Measurements from ENCODE around the gene TLK1.
A peak's percentile ranks its signal among the peaks of the same experiment; 100 is the strongest.
"Not testable (repeated sequence)": the region's sequence is repeated elsewhere in the genome, so short reads cannot be mapped to it uniquely, and the experiment has no call there.

TLK1 gene

DNA sequence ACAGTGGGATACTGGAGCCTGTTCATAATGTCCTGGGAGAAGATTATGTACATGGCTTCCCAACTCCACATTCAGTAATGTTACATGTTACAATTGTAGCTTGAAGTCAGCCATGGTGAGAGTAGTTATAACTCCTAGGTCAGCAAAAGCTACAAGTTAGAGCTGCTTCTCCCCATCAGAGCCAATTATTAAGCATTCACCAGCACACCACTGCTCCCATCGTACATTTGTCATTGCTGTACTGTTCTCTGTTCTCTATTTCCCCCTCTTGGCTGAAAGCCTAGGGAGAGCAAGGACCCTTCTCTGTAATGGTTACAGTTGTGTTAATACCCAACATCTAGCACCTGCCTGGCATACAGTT lies 5.3 kb upstream of the TLK1 start:
- Histone ChIP-seq H2BK5ac (ENCODE audit: low read length) (no peak overlapping the region), H2BK12ac (ENCODE audit: low read length) (no peak overlapping the region), H3K4me2 (ENCODE audit: insufficient read depth, low read length, poor library complexity, severe bottlenecking) (no peak overlapping the region), H3K36me3 (replicated peaks in 1 of 2; ENCODE audit: control insufficient read depth in 2 of 2, insufficient read depth in 2 of 2, low read length in 2 of 2) (peaks cover 0 to 1% of the 10 kb centered on the region in 2 donors), H2BK15ac (ENCODE audit: low read length) (no peak overlapping the region), H3K14ac (ENCODE audit: low read length) (no peak overlapping the region), H2AFZ (ENCODE audit: low read length) (no peak overlapping the region), H3K79me1 (ENCODE audit: low read depth, low read length) (no peaks in the 10 kb centered on the region), H3K4ac (ENCODE audit: low read length) (no peak overlapping the region), H2BK120ac (ENCODE audit: low read depth, low read length) (no peak overlapping the region), H3K18ac (ENCODE audit: low read length) (no peak overlapping the region), H3K27ac (replicated peaks; ENCODE audit: low read length) (no peak overlapping the region), H3K23ac (ENCODE audit: low read depth, low read length, poor library complexity) (no peak overlapping the region), H3K9me3 (replicated peaks in 1 of 2; ENCODE audit: control insufficient read depth in 2 of 2, insufficient read depth in 1 of 2, low read depth in 1 of 2, low read length in 2 of 2) (no peaks in the 10 kb centered on the region), H3K4me1 (ENCODE audit: control insufficient read depth in 2 of 2, insufficient read depth in 1 of 2, low read depth in 1 of 2, low read length in 2 of 2) (peaks cover 0 to 2% of the 10 kb centered on the region in 2 donors), H3K27me3 (ENCODE audit: control insufficient read depth in 3 of 3, insufficient read depth in 3 of 3, low read depth in 1 of 3, low read length in 3 of 3) (no peaks in the 10 kb centered on the region), H3K4me3 (ENCODE audit: low read length in 2 of 2) (no peak overlapping the region), H4K91ac (ENCODE audit: low read depth, low read length, poor library complexity) (no peak overlapping the region), H4K8ac (ENCODE audit: low read depth, low read length) (no peak overlapping the region), H3K9ac (ENCODE audit: low read depth, low read length, poor library complexity) (no peak overlapping the region), H2AK5ac (ENCODE audit: low read depth, low read length) (no peak overlapping the region)
- WGBS, 2 donors (ENCODE audit: extremely low coverage in 2 of 2, insufficient read length in 2 of 2, insufficient replicate concordance in 1 of 2) = no CpG with 5 or more reads among the region's 1 CpG
- no peak for DNase-seq (ENCODE audit: low spot score)

DNA sequence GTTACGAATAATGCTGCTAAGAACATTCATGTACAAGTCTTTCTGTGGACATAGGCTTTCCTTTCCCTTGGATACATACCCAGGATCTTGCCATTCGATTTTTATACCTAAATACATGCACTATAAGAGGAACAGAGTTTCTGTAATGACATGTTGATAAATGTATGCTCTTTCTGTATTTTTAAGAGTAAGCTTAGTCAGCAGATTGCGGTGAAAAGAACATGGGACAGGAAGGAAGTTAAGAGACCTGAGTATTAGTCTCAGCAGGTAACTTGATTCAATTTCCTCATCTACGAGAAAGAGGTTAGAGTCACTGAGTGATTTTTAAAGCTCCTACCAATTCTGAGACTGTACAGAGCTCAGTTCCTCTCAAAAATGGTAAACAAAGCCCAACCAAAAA lies 2.6 kb upstream of the TLK1 start:
- Histone ChIP-seq H2BK120ac (ENCODE audit: low read depth, low read length) (no peak overlapping the region), H2AK5ac (ENCODE audit: low read depth, low read length) (no peak overlapping the region), H3K27me3 (ENCODE audit: control insufficient read depth in 3 of 3, insufficient read depth in 3 of 3, low read depth in 1 of 3, low read length in 3 of 3) (no peaks in the 10 kb centered on the region), H3K18ac (ENCODE audit: low read length) (no peak overlapping the region), H4K91ac (ENCODE audit: low read depth, low read length, poor library complexity) (no peak overlapping the region), H4K8ac (ENCODE audit: low read depth, low read length) (no peak overlapping the region), H2BK15ac (ENCODE audit: low read length) (no peak overlapping the region), H2BK12ac (ENCODE audit: low read length) (no peak overlapping the region), H3K27ac (replicated peaks; ENCODE audit: low read length) (no peak overlapping the region), H2AFZ (ENCODE audit: low read length) (no peak overlapping the region), H2BK5ac (ENCODE audit: low read length) (no peak overlapping the region), H3K14ac (ENCODE audit: low read length) (no peak overlapping the region), H3K79me1 (ENCODE audit: low read depth, low read length) (no peaks in the 10 kb centered on the region), H3K23ac (ENCODE audit: low read depth, low read length, poor library complexity) (no peak overlapping the region), H3K9ac (ENCODE audit: low read depth, low read length, poor library complexity) (no peak overlapping the region), H3K36me3 (replicated peaks in 1 of 2; ENCODE audit: control insufficient read depth in 2 of 2, insufficient read depth in 2 of 2, low read length in 2 of 2) (no peaks in the 10 kb centered on the region), H3K4me3 (ENCODE audit: low read length in 2 of 2) (no peak overlapping the region), H3K4me1 (ENCODE audit: control insufficient read depth in 2 of 2, insufficient read depth in 1 of 2, low read depth in 1 of 2, low read length in 2 of 2) (peaks cover 0 to under 1% of the 10 kb centered on the region in 2 donors), H3K4me2 (ENCODE audit: insufficient read depth, low read length, poor library complexity, severe bottlenecking) (no peak overlapping the region), H3K4ac (ENCODE audit: low read length) (no peak overlapping the region), H3K9me3 (replicated peaks in 1 of 2; ENCODE audit: control insufficient read depth in 2 of 2, insufficient read depth in 1 of 2, low read depth in 1 of 2, low read length in 2 of 2) (no peaks in the 10 kb centered on the region)
- WGBS, 2 donors (ENCODE audit: extremely low coverage in 2 of 2, insufficient read length in 2 of 2, insufficient replicate concordance in 1 of 2) = no CpG with 5 or more reads among the region's 4 CpGs
- no peak for DNase-seq (ENCODE audit: low spot score)

DNA sequence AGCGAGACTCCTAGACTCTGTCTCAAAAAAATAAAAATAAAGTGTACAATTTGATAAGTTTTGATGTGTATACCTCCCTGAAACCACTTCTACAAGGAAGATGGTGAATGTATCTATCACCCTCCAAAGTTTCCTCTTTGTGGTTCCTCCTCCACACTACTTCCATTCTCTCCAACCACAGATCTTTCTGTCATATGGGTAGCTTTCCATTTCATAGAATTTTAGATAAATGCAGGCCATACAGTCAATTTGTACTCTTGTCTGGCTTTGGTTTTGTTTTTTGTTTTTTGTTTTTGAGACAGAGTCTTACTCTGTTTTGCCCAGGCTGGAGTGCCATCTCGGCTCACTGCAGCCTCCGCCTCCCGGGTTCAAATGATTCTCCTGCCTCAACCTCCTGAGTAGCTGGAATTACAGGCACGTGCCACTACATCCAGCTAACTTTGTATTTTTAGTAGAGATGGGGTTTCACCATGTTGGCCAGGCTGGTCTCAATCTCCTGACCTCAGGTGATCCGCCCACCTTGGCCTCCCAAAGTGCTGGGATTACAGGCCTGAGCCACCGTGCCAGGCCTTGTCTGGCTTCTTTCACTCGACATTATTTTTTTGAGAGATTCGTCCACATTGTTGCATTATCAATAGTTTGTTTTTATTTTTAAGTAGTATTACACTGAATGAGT lies 2.0 kb upstream of the TLK1 start:
- not testable (repeated sequence) for H4K8ac ChIP-seq (ENCODE audit: low read depth, low read length); H2BK15ac ChIP-seq (ENCODE audit: low read length); H3K14ac ChIP-seq (ENCODE audit: low read length); H3K27me3 ChIP-seq (ENCODE audit: control insufficient read depth in 3 of 3, insufficient read depth in 3 of 3, low read depth in 1 of 3, low read length in 3 of 3); H2BK12ac ChIP-seq (ENCODE audit: low read length); H2AFZ ChIP-seq (ENCODE audit: low read length); H3K4ac ChIP-seq (ENCODE audit: low read length); H3K23ac ChIP-seq (ENCODE audit: low read depth, low read length, poor library complexity); H3K18ac ChIP-seq (ENCODE audit: low read length); H3K9ac ChIP-seq (ENCODE audit: low read depth, low read length, poor library complexity); H2BK5ac ChIP-seq (ENCODE audit: low read length); DNase-seq (ENCODE audit: low spot score); H3K27ac ChIP-seq (replicated peaks; ENCODE audit: low read length); H3K4me3 ChIP-seq (ENCODE audit: low read length in 2 of 2); H3K9me3 ChIP-seq (replicated peaks in 1 of 2; ENCODE audit: control insufficient read depth in 2 of 2, insufficient read depth in 1 of 2, low read depth in 1 of 2, low read length in 2 of 2); H3K36me3 ChIP-seq (replicated peaks in 1 of 2; ENCODE audit: control insufficient read depth in 2 of 2, insufficient read depth in 2 of 2, low read length in 2 of 2); H3K4me2 ChIP-seq (ENCODE audit: insufficient read depth, low read length, poor library complexity, severe bottlenecking); H3K4me1 ChIP-seq (ENCODE audit: control insufficient read depth in 2 of 2, insufficient read depth in 1 of 2, low read depth in 1 of 2, low read length in 2 of 2); H2AK5ac ChIP-seq (ENCODE audit: low read depth, low read length); H4K91ac ChIP-seq (ENCODE audit: low read depth, low read length, poor library complexity); H2BK120ac ChIP-seq (ENCODE audit: low read depth, low read length); H3K79me1 ChIP-seq (ENCODE audit: low read depth, low read length)
- WGBS, 2 donors (ENCODE audit: extremely low coverage in 2 of 2, insufficient read length in 2 of 2, insufficient replicate concordance in 1 of 2) = no CpG with 5 or more reads among the region's 9 CpGs

DNA sequence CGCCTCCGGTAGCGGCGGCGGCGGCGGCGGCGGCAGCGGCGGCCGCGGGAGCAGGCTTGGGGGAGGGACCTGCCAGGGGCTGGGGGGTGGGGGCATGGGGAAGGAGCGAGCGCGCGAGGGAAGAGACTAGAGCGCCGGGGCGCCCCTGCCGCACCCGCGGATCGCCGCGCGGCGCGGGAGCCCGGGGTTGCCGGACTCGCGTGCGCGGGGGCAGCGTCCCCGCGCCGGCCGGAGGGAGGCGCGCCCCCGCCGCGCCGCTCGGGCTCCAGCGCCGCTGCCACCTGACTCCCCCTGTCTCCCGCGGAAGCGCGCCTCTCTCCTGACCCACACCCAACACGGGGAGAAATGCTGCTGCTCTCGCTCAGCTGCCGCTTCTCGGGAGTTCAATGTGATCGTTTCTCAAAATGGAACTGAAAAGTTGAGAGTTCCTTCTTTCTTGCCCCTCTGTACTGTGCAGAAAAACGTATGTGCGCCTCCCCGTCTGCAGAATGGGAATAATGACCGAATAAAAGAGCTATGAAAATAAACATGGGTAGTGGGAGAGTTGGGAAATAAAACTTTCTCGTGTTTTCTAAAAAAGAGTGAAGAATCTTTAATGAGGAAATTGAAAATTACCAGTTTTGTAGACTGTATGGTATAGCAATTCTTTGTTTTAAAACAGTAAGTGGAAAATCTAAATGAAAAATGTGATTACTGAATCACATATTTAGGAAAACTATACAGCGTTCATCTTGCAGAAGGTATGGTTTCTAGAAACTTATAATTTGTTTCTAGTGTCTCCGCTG lies 455 bp upstream of the TLK1 start:
- Histone ChIP-seq H3K4me2 (ENCODE audit: insufficient read depth, low read length, poor library complexity, severe bottlenecking) (peak overlapping the region; percentile 64), H3K36me3 (replicated peaks in 1 of 2; ENCODE audit: control insufficient read depth in 2 of 2, insufficient read depth in 2 of 2, low read length in 2 of 2) (no peaks in the 10 kb centered on the region), H3K23ac (ENCODE audit: low read depth, low read length, poor library complexity) (peak overlapping the region; percentile 87), H3K18ac (ENCODE audit: low read length) (peak overlapping the region; percentile 100), H3K14ac (ENCODE audit: low read length) (no peak overlapping the region), H3K27ac (replicated peaks; ENCODE audit: low read length) (peak overlapping the region; percentile 98), H3K9ac (ENCODE audit: low read depth, low read length, poor library complexity) (peak overlapping the region; percentile 99), H3K79me1 (ENCODE audit: low read depth, low read length) (no peaks in the 10 kb centered on the region), H2AK5ac (ENCODE audit: low read depth, low read length) (no peak overlapping the region), H2AFZ (ENCODE audit: low read length) (peak overlapping the region; percentile 89), H4K8ac (ENCODE audit: low read depth, low read length) (no peak overlapping the region), H2BK12ac (ENCODE audit: low read length) (no peak overlapping the region), H3K27me3 (ENCODE audit: control insufficient read depth in 3 of 3, insufficient read depth in 3 of 3, low read depth in 1 of 3, low read length in 3 of 3) (no peaks in the 10 kb centered on the region), H2BK120ac (ENCODE audit: low read depth, low read length) (no peak overlapping the region), H3K4me3 (ENCODE audit: low read length in 2 of 2) (peak overlapping the region; percentile 78 to 99), H3K4me1 (ENCODE audit: control insufficient read depth in 2 of 2, insufficient read depth in 1 of 2, low read depth in 1 of 2, low read length in 2 of 2) (peaks cover 0 to 12% of the 10 kb centered on the region in 2 donors), H2BK5ac (ENCODE audit: low read length) (peak overlapping the region; percentile 93), H2BK15ac (ENCODE audit: low read length) (no peak overlapping the region), H3K9me3 (replicated peaks in 1 of 2; ENCODE audit: control insufficient read depth in 2 of 2, insufficient read depth in 1 of 2, low read depth in 1 of 2, low read length in 2 of 2) (no peaks in the 10 kb centered on the region), H3K4ac (ENCODE audit: low read length) (no peak overlapping the region), H4K91ac (ENCODE audit: low read depth, low read length, poor library complexity) (no peak overlapping the region)
- WGBS, 2 donors (ENCODE audit: extremely low coverage in 2 of 2, insufficient read length in 2 of 2, insufficient replicate concordance in 1 of 2) = no CpG with 5 or more reads among the region's 65 CpGs
- DNase-seq (ENCODE audit: low spot score) = peak; percentile 66

All from neuronal stem cell (in vitro differentiated cells).